Esophagus (tissue), 2 donors: ENCODE data around the gene SKI. TPM values are rescaled to one million over a fixed set of nuclear protein-coding genes. Genes with fewer than 3 reads are reported as not detected.

Experiments
- H3K27ac ChIP-seq, 2 donors: one replicate each; pipeline ENCODE4 v1.5.1; 2013; ENCODE audit warnings: low read depth in 2 of 2, mild to moderate bottlenecking in 2 of 2, inconsistent platforms in 1 of 2, low read length in 1 of 2, moderate library complexity in 1 of 2
- H3K27me3 ChIP-seq, 2 donors: one replicate each; pipeline ENCODE4 v1.6.1; 2013; ENCODE audit warnings: low read length in 2 of 2, control low read depth in 1 of 2, mild to moderate bottlenecking in 1 of 2; ENCODE audit not compliant: insufficient read depth in 2 of 2, control insufficient read depth in 1 of 2
- H3K36me3 ChIP-seq, 2 donors: one replicate each; pipeline ENCODE4 v1.6.1; 2013; ENCODE audit warnings: low read length in 1 of 2; ENCODE audit not compliant: control insufficient read depth in 2 of 2, insufficient read depth in 2 of 2
- H3K4me1 ChIP-seq, 2 donors: one replicate each; pipeline ENCODE4 v1.6.1; 2013; ENCODE audit warnings: low read length in 1 of 2; ENCODE audit not compliant: control insufficient read depth in 2 of 2, insufficient read depth in 2 of 2
- H3K4me3 ChIP-seq, 2 donors: one replicate each; pipeline ENCODE4 v1.5.1; 2013; ENCODE audit warnings: low read length in 2 of 2, mild to moderate bottlenecking in 2 of 2, low read depth in 1 of 2, moderate library complexity in 1 of 2
- H3K9me3 ChIP-seq, 2 donors: one replicate each; pipeline ENCODE4 v1.6.1; 2013; ENCODE audit warnings: mild to moderate bottlenecking in 2 of 2, low read depth in 1 of 2, low read length in 1 of 2, moderate library complexity in 1 of 2; ENCODE audit not compliant: control insufficient read depth in 2 of 2, insufficient read depth in 1 of 2
- WGBS, 2 donors: extraction: QIAGEN DNeasy Blood & Tissue Kit; methylation state at CpG; one replicate each; pipeline ENCODE4 v1.1.7; 2013; 5-methylcytosine and 5-hydroxymethylcytosine counted together
- polyA plus RNA-seq, 2 donors: library from polyadenylated mRNA; stranded (reverse); fragments of 200-250 nt; gene quantifications; one replicate each; pipeline ENCODE4 v1.2.3, GENCODE V29; 2013
- donor health status: healthy with polysubstance abuse.
- donor health status: Bipolar disorder and iron deficiency.

The SKI gene
- polyA plus RNA-seq, 2 donors, result 11.5 to 12.8 TPM

- Histone ChIP-seq H3K4me1 (peaks cover 20 to 38% of the 10 kb centered on the region in 2 donors), H3K4me3 (no peak overlapping the region), H3K36me3 (peaks cover 0 to 3% of the 10 kb centered on the region in 2 donors), H3K27me3 (no peaks in the 10 kb centered on the region), H3K27ac (no peak overlapping the region), H3K9me3 (no peaks in the 10 kb centered on the region)
- WGBS, 2 donors, result 86 to 89% methylated on average over 16 of the region's 16 CpGs
Measured at GRCh38 chr1:2266301-2266975, 38.3 kb downstream of the SKI start.

GRCh38 chr1:2267051-2267830 lies 39.1 kb downstream of the SKI start:
- H3K4me1 ChIP-seq, result peaks cover 26 to 44% of the 10 kb centered on the region in 2 donors
- no peaks in the 10 kb centered on the region for H3K9me3 ChIP-seq
- no peaks in the 10 kb centered on the region for H3K27me3 ChIP-seq
- H3K36me3 ChIP-seq, result peaks cover 0 to 3% of the 10 kb centered on the region in 2 donors
- H3K27ac ChIP-seq, result no peak overlapping the region
- 74% methylated on average over 30 of the region's 30 CpGs for WGBS, 2 donors
- H3K4me3 ChIP-seq, result no peak overlapping the region

- 87 to 88% methylated on average over 15 of the region's 15 CpGs for WGBS, 2 donors
- Histone ChIP-seq H3K4me3 (no peak overlapping the region), H3K27me3 (no peaks in the 10 kb centered on the region), H3K27ac (no peak overlapping the region), H3K4me1 (peaks cover 30 to 45% of the 10 kb centered on the region in 2 donors), H3K9me3 (no peaks in the 10 kb centered on the region), H3K36me3 (peaks cover 0 to 3% of the 10 kb centered on the region in 2 donors)
Measured at GRCh38 chr1:2267862-2268261, 39.7 kb downstream of the SKI start.

GRCh38 chr1:2268285-2269056 lies 40.4 kb downstream of the SKI start:
- H3K36me3 ChIP-seq, result peaks cover 0 to 4% of the 10 kb centered on the region in 2 donors
- no peak overlapping the region for H3K27ac ChIP-seq
- H3K4me1 ChIP-seq, result peaks cover 36 to 51% of the 10 kb centered on the region in 2 donors
- WGBS, 2 donors, result 80 to 82% methylated on average over 14 of the region's 14 CpGs
- H3K9me3 ChIP-seq, result no peaks in the 10 kb centered on the region
- H3K27me3 ChIP-seq, result no peaks in the 10 kb centered on the region
- H3K4me3 ChIP-seq, result no peak overlapping the region

- H3K4me3 ChIP-seq, result no peak overlapping the region
- H3K27ac ChIP-seq, result no peak overlapping the region
- WGBS, 2 donors, result 88 to 91% methylated on average over 24 to 28 of the region's 28 CpGs
- no peaks in the 10 kb centered on the region for H3K27me3 ChIP-seq
- no peaks in the 10 kb centered on the region for H3K9me3 ChIP-seq
- H3K4me1 ChIP-seq, result peaks cover 40 to 57% of the 10 kb centered on the region in 2 donors
- H3K36me3 ChIP-seq, result peaks cover 0 to 7% of the 10 kb centered on the region in 2 donors
Measured at GRCh38 chr1:2269193-2269921, 41.2 kb downstream of the SKI start.

GRCh38 chr1:2269922-2270259 lies 41.8 kb downstream of the SKI start:
- Histone ChIP-seq H3K4me1 (peaks cover 41 to 63% of the 10 kb centered on the region in 2 donors), H3K4me3 (no peak overlapping the region), H3K9me3 (no peaks in the 10 kb centered on the region), H3K27me3 (no peaks in the 10 kb centered on the region), H3K36me3 (peaks cover 0 to 7% of the 10 kb centered on the region in 2 donors), H3K27ac (no peak overlapping the region)
- 85 to 86% methylated on average over 10 to 13 of the region's 13 CpGs for WGBS, 2 donors

GRCh38 chr1:2270260-2271100 lies 42.4 kb downstream of the SKI start:
- H3K4me3 ChIP-seq, result no peak overlapping the region
- H3K4me1 ChIP-seq, result peaks cover 45 to 63% of the 10 kb centered on the region in 2 donors
- H3K36me3 ChIP-seq, result peaks cover 0 to 7% of the 10 kb centered on the region in 2 donors
- no peaks in the 10 kb centered on the region for H3K27me3 ChIP-seq
- H3K9me3 ChIP-seq, result no peaks in the 10 kb centered on the region
- H3K27ac ChIP-seq, result peak overlapping the region; percentile 24 to 27
- 67 to 70% methylated on average over 27 of the region's 27 CpGs for WGBS, 2 donors

DNA sequence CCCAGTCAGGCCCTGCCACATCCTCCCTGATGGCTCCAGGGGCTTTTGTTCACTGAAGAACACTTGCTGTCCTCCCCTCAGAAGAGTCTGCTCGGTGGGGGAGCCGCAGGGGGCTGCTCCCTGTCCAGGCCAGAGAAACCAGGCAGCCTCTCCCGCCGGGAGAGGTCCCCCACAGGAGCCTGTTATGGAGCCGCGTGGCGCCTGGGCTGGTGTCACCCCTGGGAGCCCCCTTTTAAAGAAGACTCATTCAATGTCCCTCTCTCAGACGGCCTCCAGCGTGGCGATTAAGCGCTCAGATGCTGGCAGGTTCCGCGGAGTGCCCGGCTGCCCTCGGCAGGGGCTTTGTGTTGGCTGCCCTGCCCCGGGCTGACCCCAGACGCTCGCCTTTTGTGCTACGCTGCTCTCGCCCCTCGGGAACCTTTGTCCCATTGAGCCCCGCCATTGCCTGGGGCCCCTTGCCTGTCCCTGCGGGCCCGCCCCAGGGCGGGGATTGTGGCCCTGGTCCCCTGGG lies 43.1 kb downstream of the SKI start:
- peaks cover 47 to 63% of the 10 kb centered on the region in 2 donors for H3K4me1 ChIP-seq
- 76 to 83% methylated on average over 25 of the region's 25 CpGs for WGBS, 2 donors
- no peaks in the 10 kb centered on the region for H3K9me3 ChIP-seq
- H3K4me3 ChIP-seq, result no peak overlapping the region
- peaks cover 0 to 7% of the 10 kb centered on the region in 2 donors for H3K36me3 ChIP-seq
- H3K27ac ChIP-seq, result peak overlapping the region in 1 of 2 donors; percentile 27
- H3K27me3 ChIP-seq, result no peaks in the 10 kb centered on the region
